HEK293 (cell line): ENCODE results near the gene EXOC2.

Experiments
- CTCF ChIA-PET: fragments of 350-600 bp; formaldehyde crosslinking; extraction: SDS; loops from one replicate; lab custom pipeline; 2021; ENCODE audit warnings: antibody characterized with exemption; lab: Yijun Ruan, JAX
- POLR2A ChIA-PET: fragments of 300-600 bp; formaldehyde crosslinking; extraction: SDS; loops from one replicate; lab custom pipeline; 2020; ENCODE audit warnings: antibody characterized with exemption, inconsistent platforms; lab: Yijun Ruan, JAX
- H3K27ac ChIP-seq: fragments of 200-500 bp; sonication (Bioruptor generic); 2 replicates; pipeline ENCODE4 v1.5.1; 2014; ENCODE audit warnings: low read depth, low read length, control low read depth, inconsistent platforms; ENCODE audit errors: extremely low read depth
- H3K36me3 ChIP-seq, 2 experiments: fragments of 200-500 bp in 1 of 2; sonication (Bioruptor generic) in 1 of 2; 1 replicate in 1 of 2; 2 replicates in 1 of 2; pipeline ENCODE4 v1.5.1; 2014 to 2017; ENCODE audit warnings: inconsistent platforms in 2 of 2, low read length in 2 of 2; ENCODE audit not compliant: control insufficient read depth in 2 of 2, insufficient read depth in 1 of 2
- H3K4me1 ChIP-seq: fragments of 200-500 bp; sonication (Bioruptor generic); 2 replicates; pipeline ENCODE4 v1.5.1; 2014; ENCODE audit warnings: mild to moderate bottlenecking, low read length, inconsistent platforms; ENCODE audit not compliant: control insufficient read depth, insufficient read depth
- H3K4me3 ChIP-seq: 2 replicates; pipeline ENCODE4 v1.5.1; 2011; ENCODE audit warnings: low read depth, mild to moderate bottlenecking, control low read depth, low read length, moderate library complexity
- H3K9me3 ChIP-seq: fragments of 200-500 bp; sonication (Bioruptor generic); 2 replicates; pipeline ENCODE4 v1.5.1; 2014; ENCODE audit warnings: low read depth, low read length, inconsistent platforms; ENCODE audit not compliant: control insufficient read depth, insufficient read depth
- ATF2 ChIP-seq: fragments of 450-650 bp; formaldehyde crosslinking; IDR thresholded peaks from 2 replicates; pipeline ENCODE4 v1.5.1; 2016; ENCODE audit warnings: missing biosample characterization, missing genetic modification characterization, low read depth
- ELK4 ChIP-seq: IDR thresholded peaks from 2 replicates; pipeline ENCODE4 v1.6.1; 2011; ENCODE audit warnings: mild to moderate bottlenecking, low read depth, low read length, borderline replicate concordance
- GLI4 ChIP-seq: fragments of 450-650 bp; formaldehyde crosslinking; IDR thresholded peaks from 2 replicates; pipeline ENCODE4 v1.5.1; 2016; ENCODE audit warnings: missing biosample characterization, missing genetic modification characterization
- HIC1 ChIP-seq: fragments of 450-650 bp; formaldehyde crosslinking; IDR thresholded peaks from 2 replicates; pipeline ENCODE4 v1.5.1; 2016; ENCODE audit warnings: missing biosample characterization, missing genetic modification characterization
- HOXC10 ChIP-seq: sonication (generic); formaldehyde crosslinking; IDR thresholded peaks from 2 replicates; pipeline ENCODE4 v1.8.1; 2023; ENCODE audit warnings: mild to moderate bottlenecking, missing genetic modification reagents
- KLF16 ChIP-seq: fragments of 450-650 bp; formaldehyde crosslinking; IDR thresholded peaks from 2 replicates; pipeline ENCODE4 v1.5.1; 2017; ENCODE audit warnings: missing biosample characterization, missing genetic modification characterization
- PRDM1 ChIP-seq: fragments of 450-650 bp; formaldehyde crosslinking; IDR thresholded peaks from 2 replicates; pipeline ENCODE4; 2016; ENCODE audit warnings: missing biosample characterization, missing genetic modification characterization
- SP3 ChIP-seq: fragments of 450-650 bp; formaldehyde crosslinking; IDR thresholded peaks from 2 replicates; pipeline ENCODE4 v1.5.1; 2016; ENCODE audit warnings: missing biosample characterization, missing genetic modification characterization
- ZBTB17 ChIP-seq: fragments of 450-650 bp; formaldehyde crosslinking; IDR thresholded peaks from 2 replicates; pipeline ENCODE4 v1.5.1; 2016; ENCODE audit warnings: missing biosample characterization, missing genetic modification characterization
- ZBTB21 ChIP-seq: fragments of 450-650 bp; formaldehyde crosslinking; IDR thresholded peaks from 2 replicates; pipeline ENCODE4 v1.5.1; 2017; ENCODE audit warnings: missing biosample characterization, missing genetic modification characterization
- ZNF114 ChIP-seq: fragments of 450-650 bp; formaldehyde crosslinking; IDR thresholded peaks from 2 replicates; pipeline ENCODE4 v1.5.0; 2017; ENCODE audit warnings: missing biosample characterization, missing genetic modification characterization
- ZNF133 ChIP-seq: fragments of 450-650 bp; formaldehyde crosslinking; IDR thresholded peaks from 2 replicates; pipeline ENCODE4 v1.5.1; 2016; ENCODE audit warnings: missing biosample characterization, missing genetic modification characterization
- ZNF148 ChIP-seq: fragments of 450-650 bp; formaldehyde crosslinking; IDR thresholded peaks from 2 replicates; pipeline ENCODE4 v1.5.0; 2017; ENCODE audit warnings: missing biosample characterization, missing genetic modification characterization, borderline replicate concordance
- ZNF24 ChIP-seq: fragments of 450-650 bp; formaldehyde crosslinking; IDR thresholded peaks from 2 replicates; pipeline ENCODE4 v1.5.1; 2016; ENCODE audit warnings: missing biosample characterization, missing genetic modification characterization
- ZNF274 ChIP-seq, 2 experiments: fragments of 200-500 bp in 1 of 2; fragments of 450-650 bp in 1 of 2; sonication (Bioruptor generic) in 1 of 2; formaldehyde crosslinking in 1 of 2; IDR thresholded peaks; 2 replicates each; pipeline versions ENCODE4 v1.5.1 to v1.6.1; 2014 to 2016; ENCODE audit warnings: borderline replicate concordance in 1 of 2, inconsistent platforms in 1 of 2, low read length in 1 of 2, missing biosample characterization in 1 of 2, missing genetic modification characterization in 1 of 2
- ZNF302 ChIP-seq: fragments of 450-650 bp; formaldehyde crosslinking; IDR thresholded peaks from 2 replicates; pipeline ENCODE4 v1.5.1; 2016; ENCODE audit warnings: missing biosample characterization, missing genetic modification characterization, low read depth
- ZNF350 ChIP-seq: fragments of 450-650 bp; formaldehyde crosslinking; IDR thresholded peaks from 2 replicates; pipeline ENCODE4 v1.5.0; 2017; ENCODE audit warnings: missing biosample characterization, mild to moderate bottlenecking, missing genetic modification characterization
- ZNF423 ChIP-seq: fragments of 450-650 bp; formaldehyde crosslinking; IDR thresholded peaks from 2 replicates; pipeline ENCODE4 v1.5.1; 2016; ENCODE audit warnings: missing biosample characterization, missing genetic modification characterization
- ZNF426 ChIP-seq: fragments of 450-650 bp; formaldehyde crosslinking; IDR thresholded peaks from 2 replicates; pipeline ENCODE4 v1.5.1; 2017; ENCODE audit warnings: missing biosample characterization, missing genetic modification characterization, mild to moderate bottlenecking, inconsistent platforms, moderate library complexity
- ZNF555 ChIP-seq: fragments of 450-650 bp; formaldehyde crosslinking; conservative IDR thresholded peaks from 2 replicates; pipeline ENCODE4 v1.5.1; 2017; ENCODE audit warnings: missing biosample characterization, mild to moderate bottlenecking, missing genetic modification characterization, inconsistent platforms
- ZNF645 ChIP-seq: fragments of 450-650 bp; formaldehyde crosslinking; IDR thresholded peaks from 2 replicates; pipeline ENCODE4; 2016; ENCODE audit warnings: missing biosample characterization, missing genetic modification characterization
- ZNF785 ChIP-seq: fragments of 450-650 bp; formaldehyde crosslinking; IDR thresholded peaks from 2 replicates; pipeline ENCODE4 v1.5.1; 2016; ENCODE audit warnings: missing biosample characterization, missing genetic modification characterization
- ZNF792 ChIP-seq: fragments of 450-650 bp; formaldehyde crosslinking; IDR thresholded peaks from 2 replicates; pipeline ENCODE4 v1.5.1; 2016; ENCODE audit warnings: missing biosample characterization, missing genetic modification characterization
- ZNF837 ChIP-seq: fragments of 450-650 bp; formaldehyde crosslinking; IDR thresholded peaks from 2 replicates; pipeline ENCODE4 v1.5.1; 2016; ENCODE audit warnings: missing biosample characterization, missing genetic modification characterization

EXOC2 gene

GRCh38 chr6:678520-678919 lies 14.4 kb downstream of the EXOC2 start (continued):
- TF ChIP-seq HIC1 = no peak
- TF ChIP-seq ZNF555 (tag by site-specific recombination) = no peak
- no peak for TF ChIP-seq ZBTB21
- no peak for TF ChIP-seq PRDM1 (tag by site-specific recombination)
- TF ChIP-seq, all 188 proteins: peak for 0

- no peaks in the 10 kb centered on the region for H3K9me3 ChIP-seq
- H3K27ac ChIP-seq = no peak overlapping the region
- ChIA-PET CTCF (no interaction called here), POLR2A (no interaction called here)
- H3K4me3 ChIP-seq = no peak overlapping the region
- no peak for TF ChIP-seq ZNF114 (tag by site-specific recombination)
- TF ChIP-seq ATF2 (tag by site-specific recombination) = no peak
- TF ChIP-seq ZNF24 (tag by site-specific recombination) = no peak
- no peak for TF ChIP-seq ZNF274 (IDR thresholded peaks at IDR 0.05; ENCODE audit: low read length)
- TF ChIP-seq ZNF274 (tag by site-specific recombination; IDR thresholded peaks at IDR 0.05; ENCODE audit: borderline replicate concordance) = no peak
- TF ChIP-seq ZNF423 = no peak
- TF ChIP-seq ZNF148 (tag by site-specific recombination) = no peak
- TF ChIP-seq KLF16 (tag by site-specific recombination) = no peak
- TF ChIP-seq ZNF792 = no peak
- no peak for TF ChIP-seq SP3
- no peak for TF ChIP-seq ZNF133
- TF ChIP-seq ZNF426 (tag by site-specific recombination) = no peak
- TF ChIP-seq ZNF302 = no peak
- TF ChIP-seq ELK4 = no peak
- no peaks in the 10 kb centered on the region; a peak in 1 of 3 replicates for H3K36me3 ChIP-seq
- H3K4me1 ChIP-seq = peaks cover 22% of the 10 kb centered on the region
Observed at GRCh38 chr6:677919-678318, 15.0 kb downstream of the EXOC2 start.

- Histone ChIP-seq H3K36me3 (no peaks in the 10 kb centered on the region; a peak in 1 of 3 replicates), H3K27ac (no peak overlapping the region), H3K9me3 (no peaks in the 10 kb centered on the region), H3K4me3 (no peak overlapping the region), H3K4me1 (no peaks in the 10 kb centered on the region; the same call in 1 of the 2 replicates)
- ChIA-PET POLR2A (no interaction called here), CTCF (no interaction called here)
- TF ChIP-seq HOXC10 (CRISPR knock-in tag) (no peak), GLI4 (tag by site-specific recombination) (no peak), ZNF350 (tag by site-specific recombination) (no peak), ZNF24 (tag by site-specific recombination) (no peak), ELK4 (no peak), ZNF645 (tag by site-specific recombination) (no peak), ZNF785 (tag by site-specific recombination) (no peak), ZBTB17 (tag by site-specific recombination) (no peak), ZNF837 (tag by site-specific recombination) (no peak)
Observed at GRCh38 chr6:674956-675355, 18.0 kb downstream of the EXOC2 start.
